Prostate gland (tissue), 2 donors: ENCODE measurements around the gene NPM1. TPM values are rescaled to one million over a fixed set of nuclear protein-coding genes. Genes with fewer than 3 reads are reported as not detected.

Experiments
- DNase-seq: peaks from one replicate; pipeline ENCODE4 v3.0.0-alpha.2; 2019; ENCODE audit warnings: low spot score
- H3K27ac ChIP-seq, 2 donors: fragments of 200-600 bp; sonication (generic); 2 replicates each; pipeline ENCODE4 v1.5.1; 2017 to 2019
- H3K27me3 ChIP-seq: fragments of 200-600 bp; sonication (generic); replicated peaks from 2 replicates; pipeline ENCODE4 v1.5.1; 2019; ENCODE audit not compliant: insufficient read depth
- H3K36me3 ChIP-seq, 2 donors: fragments of 200-600 bp; sonication (generic); 1 replicate in 1 of 2; 2 replicates in 1 of 2; pipeline versions ENCODE4 v1.5.1 to v1.8.1; 2017 to 2019
- H3K4me1 ChIP-seq: fragments of 200-600 bp; sonication (generic); replicated peaks from 2 replicates; pipeline ENCODE4 v1.5.1; 2019
- H3K4me3 ChIP-seq, 2 donors: fragments of 200-600 bp; sonication (generic); 2 replicates each; pipeline ENCODE4 v1.5.1; 2017 to 2019
- H3K9me3 ChIP-seq: fragments of 200-600 bp; sonication (generic); 2 replicates; pipeline ENCODE4 v1.5.1; 2017
- CTCF ChIP-seq, 4 experiments: fragments of 200-600 bp in 2 of 4; fragments of 450-650 bp in 2 of 4; sonication (generic) in 2 of 4; IDR thresholded peaks; 1 replicate in 3 of 4; 2 replicates in 1 of 4; pipeline ENCODE4 v1.5.1; 2016 to 2019; ENCODE audit warnings: antibody characterized with exemption in 4 of 4, mild to moderate bottlenecking in 2 of 4, moderate library complexity in 2 of 4
- POLR2A ChIP-seq: fragments of 450-650 bp; IDR thresholded peaks from one replicate; pipeline ENCODE4 v1.6.1; 2016; ENCODE audit warnings: antibody characterized with exemption, mild to moderate bottlenecking
- POLR2AphosphoS5 ChIP-seq: sonication (generic); formaldehyde crosslinking; IDR thresholded peaks from one replicate; pipeline ENCODE4 v1.6.1; 2017; ENCODE audit warnings: antibody characterized with exemption
- WGBS: methylation state at CpG from one replicate; pipeline ENCODE4 v1.1.5; 2018; 5-methylcytosine and 5-hydroxymethylcytosine counted together
- intact Hi-C: fragments of 100-400 bp; cut with DNase I; formaldehyde crosslinking; loops from one replicate; pipeline ENCODE4 v1.14.2; 2022
- total RNA-seq, 2 donors: library from RNA; depleted of rRNA; stranded (reverse); fragments of >200 nt; gene quantifications; one replicate each; pipeline ENCODE4 v1.1.0, GENCODE V29; 2016

Gene NPM1, protein sequence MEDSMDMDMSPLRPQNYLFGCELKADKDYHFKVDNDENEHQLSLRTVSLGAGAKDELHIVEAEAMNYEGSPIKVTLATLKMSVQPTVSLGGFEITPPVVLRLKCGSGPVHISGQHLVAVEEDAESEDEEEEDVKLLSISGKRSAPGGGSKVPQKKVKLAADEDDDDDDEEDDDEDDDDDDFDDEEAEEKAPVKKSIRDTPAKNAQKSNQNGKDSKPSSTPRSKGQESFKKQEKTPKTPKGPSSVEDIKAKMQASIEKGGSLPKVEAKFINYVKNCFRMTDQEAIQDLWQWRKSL
- 100 to 1,000 TPM; 397 to 544 TPM for total RNA-seq

- peak within 1 kb of the TSS; percentile 75 to 81 for H3K4me3 ChIP-seq
- TF ChIP-seq CTCF (IDR thresholded peaks at IDR 0.05) (peak in 1 of 4 experiments; percentile 12), POLR2A (peak; percentile 84), POLR2AphosphoS5 (peak; percentile 93)
- peak within 1 kb of the TSS; percentile 85 to 93 for H3K27ac ChIP-seq
- peak; percentile 97 for DNase-seq
- no peaks in the 10 kb centered on the region for H3K36me3 ChIP-seq
- intact Hi-C loops = no loop called here
- no peaks in the 10 kb centered on the region for H3K9me3 ChIP-seq
- peaks cover 11% of the 10 kb centered on the region for H3K4me1 ChIP-seq
- no peaks in the 10 kb centered on the region for H3K27me3 ChIP-seq
- under 1% methylated on average over 56 of the region's 56 CpGs for WGBS
Observed at GRCh38 chr5:171387345-171387969, at the start of gene NPM1. Gene NPM1 (plus strand): TSS chr5:171387849. CDS start chr5:171387949, 100 bp downstream.

- Histone ChIP-seq H3K4me3 (no peak overlapping the region), H3K36me3 (no peaks in the 10 kb centered on the region), H3K4me1 (no peaks in the 10 kb centered on the region), H3K27me3 (no peaks in the 10 kb centered on the region), H3K27ac (no peak overlapping the region), H3K9me3 (no peaks in the 10 kb centered on the region)
- intact Hi-C loops = no loop called here
- TF ChIP-seq POLR2A (no peak), POLR2AphosphoS5 (no peak), CTCF (IDR thresholded peaks at IDR 0.05) (no peak)
- DNase-seq = no peak
Observed at GRCh38 chr5:171340042-171340441, 47.6 kb upstream of the NPM1 start.

GRCh38 chr5:171340491-171340890, 47.2 kb upstream of the NPM1 start:
- no peaks in the 10 kb centered on the region for H3K9me3 ChIP-seq
- no peak for TF ChIP-seq CTCF (IDR thresholded peaks at IDR 0.05)
- TF ChIP-seq POLR2A = no peak
- TF ChIP-seq POLR2AphosphoS5 = no peak
- H3K4me3 ChIP-seq = no peak overlapping the region
- H3K4me1 ChIP-seq = no peaks in the 10 kb centered on the region
- no peak for DNase-seq
- 30% methylated on average over 6 of the region's 6 CpGs for WGBS
- intact Hi-C loops = no loop called here
- no peak overlapping the region for H3K27ac ChIP-seq
- no peaks in the 10 kb centered on the region for H3K27me3 ChIP-seq
- no peaks in the 10 kb centered on the region for H3K36me3 ChIP-seq

- no peak overlapping the region for H3K4me3 ChIP-seq
- 58% methylated on average over 17 of the region's 17 CpGs for WGBS
- no peak overlapping the region for H3K27ac ChIP-seq
- no peaks in the 10 kb centered on the region for H3K4me1 ChIP-seq
- H3K36me3 ChIP-seq = no peaks in the 10 kb centered on the region
- TF ChIP-seq CTCF (IDR thresholded peaks at IDR 0.05) (peak in 3 of 4 experiments; percentile 41 to 50 (median 48)), POLR2A (no peak), POLR2AphosphoS5 (no peak)
- no peaks in the 10 kb centered on the region for H3K27me3 ChIP-seq
- DNase-seq = no peak
- intact Hi-C loops = no loop called here
- H3K9me3 ChIP-seq = no peaks in the 10 kb centered on the region
Observed at GRCh38 chr5:171342362-171343111, 45.1 kb upstream of the NPM1 start.
